ENCODE results near the gene ARX.

The ARX gene

DNA sequence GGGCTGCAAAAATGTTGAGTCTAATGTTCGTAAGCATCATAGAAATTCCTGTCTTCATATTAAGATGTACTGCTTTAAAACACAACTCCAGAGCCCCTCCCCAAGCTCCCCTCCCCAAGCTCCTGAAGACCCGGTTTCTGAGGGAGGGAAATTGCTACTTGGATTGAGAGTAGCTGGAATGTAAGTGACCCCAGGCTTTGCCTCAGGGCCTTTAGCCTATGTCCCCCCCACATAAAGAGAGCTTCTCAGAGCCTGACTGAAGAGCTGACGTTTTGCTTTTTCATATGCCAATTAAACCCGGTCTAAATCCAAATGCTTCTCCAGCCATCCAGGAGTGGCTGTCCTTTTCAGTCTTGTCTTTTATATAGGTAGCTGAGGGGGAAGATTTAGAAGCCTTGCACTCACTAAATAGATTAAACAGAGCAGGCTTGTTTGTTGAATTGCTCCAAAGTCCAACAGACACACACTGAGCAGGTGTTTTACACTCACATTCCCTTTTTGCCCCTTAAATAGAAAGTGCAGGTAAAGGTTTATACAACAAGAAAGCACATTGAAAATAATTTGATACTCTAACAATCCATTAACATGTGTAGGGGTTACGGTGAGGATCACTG, 19.6 kb downstream of the ARX start:
- no peak for DNase-seq

DNA sequence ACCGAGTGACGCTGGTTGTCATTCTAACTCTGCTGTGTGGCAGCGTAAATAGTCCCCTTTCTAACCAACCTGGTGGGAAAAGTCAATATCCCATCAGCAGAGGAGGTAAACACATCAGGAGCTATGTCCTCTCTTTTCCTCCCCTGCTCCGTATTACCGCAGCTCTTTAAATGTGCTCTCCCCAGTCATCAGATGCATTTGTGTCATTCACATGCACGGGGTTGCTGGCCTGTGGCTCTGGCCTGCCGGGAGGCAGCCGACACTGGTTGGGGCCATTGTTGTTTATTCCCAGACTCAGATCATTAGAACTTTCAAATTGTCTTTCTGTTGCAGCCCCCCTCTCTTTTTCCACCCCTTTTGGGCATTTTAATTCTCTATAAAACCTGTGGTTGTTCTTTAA, 21.9 kb downstream of the ARX start:
- no peak for DNase-seq

GRCh38 chrX:24990535-24990934, 25.2 kb downstream of the ARX start:
- no peak for DNase-seq

GRCh38 chrX:24988314-24988713, 27.5 kb downstream of the ARX start:
- no peak for DNase-seq

- DNase-seq, result no peak
These were observed 28.0 kb downstream of the ARX start for GRCh38 chrX:24987731-24988130.

DNA sequence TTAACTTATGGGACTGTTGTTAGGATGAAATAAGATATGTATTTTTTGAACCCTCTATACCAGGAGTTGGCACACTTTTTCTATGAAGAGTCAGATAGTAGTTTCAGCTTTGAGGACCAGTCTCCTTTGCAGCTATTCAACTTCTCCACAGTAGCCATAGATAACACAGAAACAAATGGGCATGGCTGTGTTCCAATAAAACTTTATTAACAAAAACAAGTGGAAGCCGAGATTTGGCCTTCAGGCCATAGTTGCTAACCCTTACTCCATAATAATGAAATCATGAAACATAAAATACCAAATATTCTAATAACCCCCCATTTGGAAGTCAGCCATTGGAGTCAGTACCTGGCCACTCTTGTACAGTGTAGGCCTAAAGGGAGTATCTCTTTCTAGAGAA, 30.6 kb downstream of the ARX start:
- no peak for DNase-seq

DNA sequence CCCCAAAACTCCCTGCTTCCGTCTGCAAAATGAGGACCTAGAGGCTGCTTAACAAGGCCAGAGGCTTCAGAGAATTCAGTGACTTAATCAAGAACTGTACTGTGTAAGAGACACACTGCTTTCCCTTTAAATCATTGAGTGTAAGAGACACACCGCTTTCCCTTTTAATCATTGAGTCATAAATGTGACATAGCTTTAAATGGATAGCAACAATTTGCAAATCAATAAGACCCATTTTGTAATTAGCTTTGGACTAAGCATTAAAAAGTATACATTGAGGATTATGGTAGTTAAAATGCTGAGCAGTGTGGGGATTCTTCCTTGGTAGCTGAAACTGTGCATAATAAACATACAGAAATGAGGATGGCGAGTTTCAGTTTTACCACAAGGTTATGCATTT, 31.8 kb downstream of the ARX start:
- no peak for DNase-seq

DNA sequence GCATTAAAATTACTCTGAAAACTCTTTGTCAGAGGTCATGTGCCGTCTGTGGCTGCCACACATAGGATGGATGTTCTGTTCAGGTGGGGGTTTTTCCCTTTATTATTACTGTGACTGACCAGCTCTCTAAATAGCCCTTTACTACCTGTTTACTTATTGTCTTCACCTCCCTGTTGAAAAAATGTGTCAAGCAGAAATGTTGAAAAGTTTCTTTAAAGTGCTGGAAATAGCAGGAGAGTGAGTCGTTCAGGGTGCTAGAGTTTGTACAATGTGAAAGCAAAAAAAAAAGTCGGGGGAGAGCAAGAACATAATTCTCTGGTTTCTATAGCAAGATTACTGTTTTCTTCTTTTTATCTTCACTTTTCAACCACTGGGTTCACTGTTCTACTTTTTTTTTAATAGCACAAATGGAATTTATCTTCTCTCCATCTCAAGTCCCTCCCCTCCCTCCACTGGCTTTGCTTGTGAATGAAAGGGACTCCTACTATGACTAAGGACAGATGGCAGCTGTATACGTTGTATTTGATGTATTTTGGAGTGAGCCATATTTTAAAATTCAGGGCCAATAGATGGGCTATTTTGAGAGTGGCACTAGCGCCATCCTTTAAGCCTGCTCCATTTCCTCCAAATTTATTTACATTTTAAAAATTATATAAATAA, 33.3 kb downstream of the ARX start:
- DNase-seq, result no peak

DNA sequence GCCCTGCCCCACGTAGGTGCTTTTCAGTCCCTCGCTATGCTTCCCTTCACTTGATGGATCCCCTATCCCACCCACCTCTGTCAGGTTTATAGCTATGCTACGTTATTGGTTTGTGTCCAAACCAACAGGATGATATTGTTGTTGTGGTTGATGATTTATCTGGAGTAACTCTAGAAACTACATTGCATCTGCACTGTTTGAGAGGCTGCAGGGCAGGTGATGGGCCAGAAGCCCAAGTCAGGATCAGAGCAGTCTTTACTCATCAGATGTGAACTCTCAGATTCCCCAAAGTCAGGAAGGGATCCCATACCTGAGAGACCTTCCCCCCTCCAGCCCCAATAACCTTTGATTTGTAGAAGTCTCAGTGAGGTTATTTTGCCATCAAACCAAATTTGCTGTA, 34.7 kb downstream of the ARX start:
- no peak for DNase-seq

- DNase-seq, result no peak
These were observed 36.7 kb downstream of the ARX start for GRCh38 chrX:24979081-24979480.

- DNase-seq, result no peak
These were observed 46.0 kb downstream of the ARX start for GRCh38 chrX:24969812-24970211.

DNA sequence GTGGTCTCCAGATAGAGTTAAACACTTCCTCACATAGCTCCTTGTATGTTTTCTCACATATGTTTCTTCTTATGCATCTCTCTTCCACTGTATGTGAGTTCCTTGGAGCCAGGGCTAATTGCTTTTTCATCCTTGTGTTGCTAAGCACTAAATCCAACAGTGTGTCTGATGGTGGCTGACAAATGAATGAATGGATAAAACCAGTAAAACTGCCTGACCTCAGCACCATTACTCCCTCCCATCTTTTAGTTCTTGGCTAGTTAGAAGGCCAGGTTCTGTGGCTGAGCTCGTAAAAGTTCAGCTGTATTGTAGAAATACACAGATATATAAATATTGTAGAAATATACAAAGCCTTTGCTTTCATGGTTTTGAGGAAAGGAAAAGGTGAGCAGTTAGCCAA, 50.4 kb downstream of the ARX start:
- no peak for DNase-seq

DNA sequence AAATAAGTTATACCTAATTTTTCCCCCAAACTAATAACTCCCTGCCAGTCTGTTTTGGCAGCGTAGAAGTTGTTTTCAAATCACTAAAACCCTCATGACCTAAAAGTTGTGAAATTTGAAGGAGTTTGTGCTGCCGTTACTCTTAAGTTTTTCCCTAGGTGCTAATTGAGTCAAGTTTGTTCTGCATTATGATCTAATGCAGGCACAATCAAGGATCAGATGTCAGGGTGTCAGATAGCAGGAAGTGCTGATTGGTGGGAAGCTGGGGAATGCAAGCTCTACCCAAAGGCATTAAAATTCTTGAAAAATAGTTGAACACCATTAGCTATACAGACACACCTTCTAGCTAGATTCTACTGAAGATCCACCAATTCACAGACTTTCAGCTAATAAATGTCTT, 51.9 kb downstream of the ARX start:
- DNase-seq, result no peak

DNA sequence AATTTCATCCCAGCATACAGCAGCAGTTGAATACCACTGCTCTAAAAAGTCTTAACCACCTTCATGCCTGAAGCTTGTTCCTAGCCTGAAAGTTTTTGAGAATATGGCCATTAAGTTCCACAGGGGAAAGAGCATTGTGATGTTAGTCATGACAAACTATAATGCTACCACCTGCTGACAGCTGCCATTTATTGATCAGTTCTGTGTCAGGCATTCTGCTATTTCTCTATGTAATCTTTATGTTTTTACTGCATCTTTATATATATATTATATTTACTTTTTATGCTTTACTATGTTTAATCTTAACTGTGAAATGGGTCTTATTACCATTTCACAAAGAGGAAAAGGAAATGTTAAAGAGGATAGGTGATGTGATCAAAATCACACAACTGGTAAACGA, 54.0 kb downstream of the ARX start:
- DNase-seq, result no peak

DNA sequence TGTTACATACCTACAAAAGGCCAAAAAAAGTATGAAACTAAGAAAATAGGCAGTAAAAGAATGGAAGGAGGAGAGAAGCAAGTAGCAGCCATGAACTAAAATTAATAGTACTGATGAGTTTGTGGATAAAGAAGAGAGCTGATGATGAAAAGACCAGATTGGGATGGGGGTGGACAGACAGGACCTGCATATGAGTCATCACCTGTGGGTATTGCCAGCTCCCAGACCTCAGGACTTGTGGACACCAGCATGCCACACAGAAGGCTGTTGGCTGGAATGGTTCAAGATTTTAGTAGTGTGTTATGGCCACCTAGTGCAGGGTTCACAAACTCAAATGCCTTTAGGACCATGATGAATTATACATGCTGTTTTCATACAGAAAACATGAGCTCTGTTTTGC, 58.9 kb downstream of the ARX start:
- DNase-seq, result no peak

DNA sequence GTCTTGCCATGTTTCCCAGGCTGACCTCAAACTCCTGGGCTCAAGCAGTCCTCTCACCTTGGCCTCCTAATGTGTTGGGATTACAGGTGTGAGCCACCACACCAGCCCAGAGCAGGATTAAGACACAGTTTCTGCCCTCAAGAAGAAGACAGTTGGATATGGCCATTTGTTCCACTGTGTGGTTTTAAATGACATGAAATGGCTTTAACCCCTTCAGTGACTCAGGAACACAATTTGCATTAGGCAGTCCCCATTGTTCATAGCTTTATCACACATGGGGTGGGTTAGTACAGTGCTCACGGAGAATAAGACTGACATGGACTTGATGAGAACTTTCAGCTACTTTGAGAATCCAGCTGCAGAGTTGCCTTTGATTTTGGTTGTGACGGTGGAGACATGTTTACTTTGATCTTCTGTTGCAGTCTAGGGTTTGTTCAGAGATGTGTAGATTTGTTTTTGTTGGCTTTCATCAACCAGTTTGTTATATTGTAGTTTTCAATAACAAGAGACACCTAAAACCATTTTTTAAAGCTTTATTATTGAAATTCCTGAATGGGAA, 60.3 kb downstream of the ARX start:
- no peak for DNase-seq

DNA sequence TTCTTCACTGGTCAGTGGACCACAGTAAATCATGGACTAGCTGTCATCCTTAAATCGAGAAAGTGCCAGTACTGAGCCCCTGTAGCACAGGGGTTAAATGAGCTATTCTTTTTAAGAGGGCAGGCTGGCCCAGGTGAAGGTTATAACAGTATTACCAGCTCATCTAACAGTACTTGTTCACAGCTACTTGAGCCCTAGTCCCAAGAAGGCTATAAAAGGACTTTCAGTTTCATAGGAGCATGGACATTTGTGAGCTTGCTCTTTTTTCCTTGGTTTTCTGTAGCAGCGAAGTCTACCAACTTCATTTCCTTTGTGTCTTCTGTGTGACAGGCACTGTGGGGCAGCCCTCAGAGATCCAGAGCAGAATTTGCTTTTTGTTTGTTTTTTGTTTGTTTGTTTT, 61.0 kb downstream of the ARX start:
- DNase-seq, result no peak
